DOHH2 (cell line): Measurements from ENCODE around the gene P3H3.

Experiments used
- H3F3A ChIP-seq: fragments of 200-600 bp; sonication (generic), shearing (Covaris generic); 2 replicates; pipeline ENCODE4 v1.6.0; 2016; ENCODE audit warnings: antibody characterized with exemption, mild to moderate bottlenecking; ENCODE audit not compliant: control insufficient read depth, insufficient read depth
- H3K27ac ChIP-seq: fragments of 200-600 bp; sonication (generic); 2 replicates; pipeline ENCODE4 v1.5.1; 2014; ENCODE audit warnings: low read depth, mild to moderate bottlenecking, low read length, moderate library complexity
- H3K27me3 ChIP-seq: fragments of 200-600 bp; sonication (generic); 2 replicates; pipeline ENCODE4 v1.6.1; 2014; ENCODE audit warnings: mild to moderate bottlenecking, low read length, mixed read lengths; ENCODE audit not compliant: control insufficient read depth
- H3K36me3 ChIP-seq: fragments of 200-600 bp; sonication (generic); 2 replicates; pipeline ENCODE4 v1.6.1; 2014; ENCODE audit warnings: mild to moderate bottlenecking, low read length, moderate library complexity, mixed read lengths; ENCODE audit not compliant: control insufficient read depth
- H3K4me1 ChIP-seq: fragments of 200-600 bp; sonication (generic); 2 replicates; pipeline ENCODE4 v1.6.1; 2014; ENCODE audit warnings: mild to moderate bottlenecking, low read length, mixed read lengths; ENCODE audit not compliant: control insufficient read depth
- H3K4me2 ChIP-seq: fragments of 200-600 bp; sonication (generic); 2 replicates; pipeline ENCODE4 v1.6.0; 2014; ENCODE audit warnings: mild to moderate bottlenecking, low read length, moderate library complexity
- H3K4me3 ChIP-seq: fragments of 200-600 bp; sonication (generic); 2 replicates; pipeline ENCODE4 v1.5.1; 2014; ENCODE audit warnings: mild to moderate bottlenecking, low read length, mixed read lengths
- H3K79me2 ChIP-seq: fragments of 200-600 bp; sonication (generic); 2 replicates; pipeline ENCODE4 v1.6.1; 2014; ENCODE audit warnings: mild to moderate bottlenecking, low read length, mixed read lengths; ENCODE audit not compliant: control insufficient read depth
- H3K9me2 ChIP-seq: fragments of 200-600 bp; sonication (generic); replicated peaks from 2 replicates; pipeline ENCODE4 v1.6.1; 2014; ENCODE audit warnings: mild to moderate bottlenecking, low read length, mixed read lengths; ENCODE audit not compliant: control insufficient read depth
- H3K9me3 ChIP-seq: fragments of 200-600 bp; sonication (generic); 2 replicates; pipeline ENCODE4 v1.6.1; 2014; ENCODE audit warnings: antibody characterized with exemption, low read length, mixed read lengths; ENCODE audit not compliant: control insufficient read depth, insufficient read depth
- H4K20me1 ChIP-seq: fragments of 200-600 bp; sonication (generic); 2 replicates; pipeline ENCODE4 v1.6.0; 2014; ENCODE audit warnings: low read depth, mild to moderate bottlenecking, antibody characterized with exemption, low read length, moderate library complexity; ENCODE audit not compliant: control insufficient read depth, insufficient read depth
- EZH2phosphoT487 ChIP-seq: fragments of 200-600 bp; sonication (generic); IDR thresholded peaks from 2 replicates; pipeline ENCODE4 v1.6.1; 2017; ENCODE audit warnings: borderline replicate concordance, mild to moderate bottlenecking, antibody characterized with exemption, low read length, moderate library complexity, mixed read lengths
- TF ChIP-seq, protein P1 (sequence below): fragments of 200-600 bp; sonication (generic); IDR thresholded peaks from one replicate; pipeline ENCODE4 v1.5.1; 2014; ENCODE audit warnings: antibody characterized with exemption, mild to moderate bottlenecking, low read depth, low read length; ENCODE audit not compliant: poor library complexity, severe bottlenecking

Gene P3H3

GRCh38 chr12:6809056-6809455 lies 19.2 kb upstream of the P3H3 start:
- Histone ChIP-seq H3K4me3 (no peak overlapping the region), H3K36me3 (no peaks in the 10 kb centered on the region), H3K4me1 (peaks cover 15% of the 10 kb centered on the region), H4K20me1 (no peaks in the 10 kb centered on the region), H3K9me2 (no peaks in the 10 kb centered on the region), H3K27ac (no peak overlapping the region), H3K4me2 (no peak overlapping the region), H3K9me3 (no peaks in the 10 kb centered on the region), H3K27me3 (peaks cover 19% of the 10 kb centered on the region), H3K79me2 (no peaks in the 10 kb centered on the region), H3F3A (no peaks in the 10 kb centered on the region)
- TF ChIP-seq, protein P1, sequence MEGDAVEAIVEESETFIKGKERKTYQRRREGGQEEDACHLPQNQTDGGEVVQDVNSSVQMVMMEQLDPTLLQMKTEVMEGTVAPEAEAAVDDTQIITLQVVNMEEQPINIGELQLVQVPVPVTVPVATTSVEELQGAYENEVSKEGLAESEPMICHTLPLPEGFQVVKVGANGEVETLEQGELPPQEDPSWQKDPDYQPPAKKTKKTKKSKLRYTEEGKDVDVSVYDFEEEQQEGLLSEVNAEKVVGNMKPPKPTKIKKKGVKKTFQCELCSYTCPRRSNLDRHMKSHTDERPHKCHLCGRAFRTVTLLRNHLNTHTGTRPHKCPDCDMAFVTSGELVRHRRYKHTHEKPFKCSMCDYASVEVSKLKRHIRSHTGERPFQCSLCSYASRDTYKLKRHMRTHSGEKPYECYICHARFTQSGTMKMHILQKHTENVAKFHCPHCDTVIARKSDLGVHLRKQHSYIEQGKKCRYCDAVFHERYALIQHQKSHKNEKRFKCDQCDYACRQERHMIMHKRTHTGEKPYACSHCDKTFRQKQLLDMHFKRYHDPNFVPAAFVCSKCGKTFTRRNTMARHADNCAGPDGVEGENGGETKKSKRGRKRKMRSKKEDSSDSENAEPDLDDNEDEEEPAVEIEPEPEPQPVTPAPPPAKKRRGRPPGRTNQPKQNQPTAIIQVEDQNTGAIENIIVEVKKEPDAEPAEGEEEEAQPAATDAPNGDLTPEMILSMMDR = no peak
- TF ChIP-seq EZH2phosphoT487 = no peak

- Histone ChIP-seq H4K20me1 (no peaks in the 10 kb centered on the region), H3K36me3 (no peaks in the 10 kb centered on the region), H3K27me3 (peaks cover 28% of the 10 kb centered on the region), H3F3A (no peaks in the 10 kb centered on the region), H3K9me2 (no peaks in the 10 kb centered on the region), H3K4me2 (no peak overlapping the region), H3K9me3 (no peaks in the 10 kb centered on the region), H3K4me3 (no peak overlapping the region), H3K27ac (no peak overlapping the region), H3K79me2 (no peaks in the 10 kb centered on the region), H3K4me1 (peaks cover 15% of the 10 kb centered on the region)
- TF ChIP-seq EZH2phosphoT487 = no peak
- TF ChIP-seq, protein P1 = no peak
Observed at GRCh38 chr12:6810758-6811157, 17.4 kb upstream of the P3H3 start.

DNA sequence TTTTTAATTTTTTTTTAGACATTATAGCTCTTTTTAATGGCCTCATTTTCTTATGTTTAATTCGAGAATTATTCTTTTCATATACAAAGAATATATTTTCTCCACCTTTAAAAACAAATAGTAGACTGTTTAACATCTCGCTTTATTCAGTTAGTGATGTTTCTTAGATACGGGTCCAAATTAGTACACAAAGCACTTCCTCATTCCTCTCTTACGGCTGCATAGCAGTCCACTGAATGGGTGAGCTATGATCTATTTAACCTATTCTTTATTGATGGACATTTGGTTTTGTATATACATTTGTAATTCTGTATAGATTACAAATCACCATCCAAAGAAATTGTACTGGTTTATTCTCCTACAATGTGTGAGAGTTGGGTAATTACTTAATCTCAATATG lies 14.8 kb upstream of the P3H3 start:
- no peak for TF ChIP-seq EZH2phosphoT487
- TF ChIP-seq, protein P1 = no peak

GRCh38 chr12:6816598-6816997 lies 11.6 kb upstream of the P3H3 start:
- H3K27me3 ChIP-seq = peaks cover 46% of the 10 kb centered on the region
- H4K20me1 ChIP-seq = no peaks in the 10 kb centered on the region
- H3K36me3 ChIP-seq = no peaks in the 10 kb centered on the region
- no peak overlapping the region for H3K4me2 ChIP-seq
- no peaks in the 10 kb centered on the region for H3K79me2 ChIP-seq
- H3F3A ChIP-seq = no peaks in the 10 kb centered on the region
- H3K4me3 ChIP-seq = no peak overlapping the region
- peaks cover 21% of the 10 kb centered on the region for H3K4me1 ChIP-seq
- no peaks in the 10 kb centered on the region for H3K9me3 ChIP-seq
- no peaks in the 10 kb centered on the region for H3K9me2 ChIP-seq
- TF ChIP-seq EZH2phosphoT487 = no peak
- TF ChIP-seq, protein P1 = no peak
- H3K27ac ChIP-seq = no peak overlapping the region

More for the DNA sequence above, 14.8 kb upstream of the P3H3 start:
- H3K27me3 ChIP-seq = peaks cover 25% of the 10 kb centered on the region
- peaks cover 15% of the 10 kb centered on the region for H3K4me1 ChIP-seq
- no peaks in the 10 kb centered on the region for H3K36me3 ChIP-seq
- no peaks in the 10 kb centered on the region for H3K9me3 ChIP-seq
- no peaks in the 10 kb centered on the region for H4K20me1 ChIP-seq
- H3K4me2 ChIP-seq = no peak overlapping the region; the same call in 1 of the 2 replicates
- H3K9me2 ChIP-seq = no peaks in the 10 kb centered on the region
- no peak overlapping the region for H3K27ac ChIP-seq
- no peak overlapping the region for H3K4me3 ChIP-seq
- H3F3A ChIP-seq = no peaks in the 10 kb centered on the region
- H3K79me2 ChIP-seq = no peaks in the 10 kb centered on the region
